GM19324 (cell line): Measurements from ENCODE around the gene RSPO3.
"Not testable (repeated sequence)": the region's sequence is repeated elsewhere in the genome, so short reads cannot be mapped to it uniquely, and the experiment has no call there.

Source experiments
- ATAC-seq: cut with Tn5 transposase; IDR thresholded peaks from one replicate; pipeline ENCODE4 v1.9.1; 2021; ENCODE audit warnings: mild to moderate bottlenecking, moderate library complexity; ENCODE audit not compliant: unreplicated experiment, low FRiP score

Gene RSPO3

GRCh38 chr6:127118298-127119101 is at the start of gene RSPO3:
Gene RSPO3 (plus strand): TSS chr6:127118671. CDS start chr6:127119193, 522 bp downstream.
- ATAC-seq: no peak

- peak; percentile 63 for ATAC-seq
Observed at GRCh38 chr6:127069659-127070279, 48.7 kb upstream of the RSPO3 start.

- peak; percentile 49 for ATAC-seq
Observed at GRCh38 chr6:127073222-127073621, 45.2 kb upstream of the RSPO3 start.

GRCh38 chr6:127076466-127076865 is 42.0 kb upstream of the RSPO3 start:
- ATAC-seq: no peak

GRCh38 chr6:127077886-127078285 is 40.6 kb upstream of the RSPO3 start:
- no peak for ATAC-seq

- no peak for ATAC-seq
Observed at GRCh38 chr6:127078669-127079068, 39.8 kb upstream of the RSPO3 start.

GRCh38 chr6:127079681-127080080 is 38.8 kb upstream of the RSPO3 start:
- no peak for ATAC-seq

- no peak for ATAC-seq
Observed at GRCh38 chr6:127080081-127080480, 38.4 kb upstream of the RSPO3 start.

- ATAC-seq: no peak
Observed at GRCh38 chr6:127083231-127083962, 35.1 kb upstream of the RSPO3 start.

- ATAC-seq: no peak
Observed at GRCh38 chr6:127083963-127084310, 34.5 kb upstream of the RSPO3 start.

GRCh38 chr6:127085181-127085580 is 33.3 kb upstream of the RSPO3 start:
- no peak for ATAC-seq

- ATAC-seq: no peak
Observed at GRCh38 chr6:127090051-127090450, 28.4 kb upstream of the RSPO3 start.

GRCh38 chr6:127092466-127092865 is 26.0 kb upstream of the RSPO3 start:
- ATAC-seq: no peak

- no peak for ATAC-seq
Observed at GRCh38 chr6:127094791-127095190, 23.7 kb upstream of the RSPO3 start.

GRCh38 chr6:127096167-127096566 is 22.3 kb upstream of the RSPO3 start:
- no peak for ATAC-seq

- not testable (repeated sequence) for ATAC-seq
Observed at GRCh38 chr6:127097442-127097841, 21.0 kb upstream of the RSPO3 start.

- no peak for ATAC-seq
Observed at GRCh38 chr6:127100510-127101140, 17.8 kb upstream of the RSPO3 start.

GRCh38 chr6:127102299-127102698 is 16.2 kb upstream of the RSPO3 start:
- no peak for ATAC-seq

- ATAC-seq: no peak
Observed at GRCh38 chr6:127102859-127103258, 15.6 kb upstream of the RSPO3 start.

- no peak for ATAC-seq
Observed at GRCh38 chr6:127103482-127103881, 15.0 kb upstream of the RSPO3 start.

GRCh38 chr6:127107916-127108315 is 10.6 kb upstream of the RSPO3 start:
- no peak for ATAC-seq
